ENCODE data around the gene TMSB10. TPM values are rescaled to one million over a fixed set of nuclear protein-coding genes. Genes with fewer than 3 reads are reported as not detected.

Gene TMSB10
- total and polyA plus RNA-seq, 2 donors (not counting 1 experiment from before 2014, with no cell fraction given), result 7,414 to 8,130 TPM

- Histone ChIP-seq H3K4me3 (replicated peaks in 1 of 4; ENCODE audit: control extremely low read depth in 1 of 4, insufficient read depth in 1 of 4, low read depth in 3 of 4, low read length in 4 of 4) (no peak overlapping the region), H3K79me2 (ENCODE audit: control insufficient read depth, insufficient read depth, low read length) (no peaks in the 10 kb centered on the region), H2AFZ (ENCODE audit: low read length) (peak overlapping the region; percentile 61), H4K20me1 (ENCODE audit: control insufficient read depth, extremely low read depth, insufficient read depth, low read length) (no peaks in the 10 kb centered on the region), H3K9me3 (ENCODE audit: control insufficient read depth, insufficient read depth, low read depth, low read length) (no peaks in the 10 kb centered on the region), H3K27me3 (ENCODE audit: control insufficient read depth, insufficient read depth, low read length) (no peaks in the 10 kb centered on the region), H3K36me3 (ENCODE audit: control insufficient read depth, insufficient read depth, low read length) (no peaks in the 10 kb centered on the region), H3K27ac (ENCODE audit: insufficient read depth, low read length) (no peak overlapping the region), H3K4me1 (ENCODE audit: control insufficient read depth, extremely low read depth, insufficient read depth, low read length) (no peaks in the 10 kb centered on the region), H3K9ac (ENCODE audit: insufficient read depth, low read length) (no peak overlapping the region), H3K4me2 (ENCODE audit: extremely low read depth, insufficient read depth, low read length) (no peak overlapping the region)
- DNase-seq (ENCODE audit: low read depth in 2 of 2), result peak in 1 of 2 donors; percentile 89
- TF ChIP-seq EZH2 (IDR thresholded peaks at IDR 0.05; ENCODE audit: low read length, missing control alignments), result no peak
- no peak for TF ChIP-seq CTCF (conservative IDR thresholded peaks at IDR 0.05 in 1 of 2, IDR thresholded peaks at IDR 0.05 in 1 of 2; ENCODE audit: low read depth in 1 of 2, low read length in 2 of 2)
These were observed 41.0 kb downstream of the TMSB10 start for GRCh38 chr2:84946204-84947009.

DNA sequence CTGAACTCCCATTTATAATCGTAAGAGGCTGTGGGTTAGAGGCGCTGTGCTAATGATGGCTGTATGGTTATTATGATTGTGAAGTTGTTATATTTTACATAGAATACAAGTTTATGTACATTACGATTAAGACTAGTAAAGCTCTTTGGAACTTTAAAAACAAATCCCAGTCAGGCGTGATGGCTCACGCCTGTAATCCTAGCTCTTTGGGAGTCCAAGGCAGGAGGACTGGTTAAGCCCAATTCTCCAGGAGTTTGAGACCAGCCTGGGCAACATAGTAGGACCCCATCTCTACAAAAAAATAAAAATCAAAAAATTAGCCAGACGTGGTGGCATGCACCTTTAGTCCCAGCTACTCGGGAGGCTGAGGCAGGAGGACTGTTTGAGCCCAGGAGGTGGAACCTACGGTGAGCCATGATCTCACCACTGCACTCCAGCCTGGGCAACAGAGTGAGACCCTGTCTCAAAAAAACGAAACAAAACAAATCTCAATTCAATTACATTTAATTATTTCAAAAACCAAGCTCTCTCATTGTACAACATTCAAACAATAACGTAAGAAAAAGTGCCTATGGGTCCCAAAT is 41.6 kb downstream of the TMSB10 start:
- no peaks in the 10 kb centered on the region for H4K20me1 ChIP-seq (ENCODE audit: control insufficient read depth, extremely low read depth, insufficient read depth, low read length)
- no peaks in the 10 kb centered on the region for H3K4me1 ChIP-seq (ENCODE audit: control insufficient read depth, extremely low read depth, insufficient read depth, low read length)
- no peak overlapping the region for H3K4me2 ChIP-seq (ENCODE audit: extremely low read depth, insufficient read depth, low read length)
- H3K9me3 ChIP-seq (ENCODE audit: control insufficient read depth, insufficient read depth, low read depth, low read length), result no peaks in the 10 kb centered on the region
- H2AFZ ChIP-seq (ENCODE audit: low read length), result no peak overlapping the region
- H3K27me3 ChIP-seq (ENCODE audit: control insufficient read depth, insufficient read depth, low read length), result no peaks in the 10 kb centered on the region
- TF ChIP-seq EZH2 (IDR thresholded peaks at IDR 0.05; ENCODE audit: low read length, missing control alignments) (no peak), CTCF (conservative IDR thresholded peaks at IDR 0.05 in 1 of 2, IDR thresholded peaks at IDR 0.05 in 1 of 2; ENCODE audit: low read depth in 1 of 2, low read length in 2 of 2) (no peak)
- no peak overlapping the region for H3K4me3 ChIP-seq (replicated peaks in 1 of 4; ENCODE audit: control extremely low read depth in 1 of 4, insufficient read depth in 1 of 4, low read depth in 3 of 4, low read length in 4 of 4)
- no peak overlapping the region for H3K27ac ChIP-seq (ENCODE audit: insufficient read depth, low read length)
- no peak overlapping the region for H3K9ac ChIP-seq (ENCODE audit: insufficient read depth, low read length)
- no peaks in the 10 kb centered on the region for H3K79me2 ChIP-seq (ENCODE audit: control insufficient read depth, insufficient read depth, low read length)
- H3K36me3 ChIP-seq (ENCODE audit: control insufficient read depth, insufficient read depth, low read length), result no peaks in the 10 kb centered on the region
- no peak for DNase-seq (ENCODE audit: low read depth in 2 of 2)

DNA sequence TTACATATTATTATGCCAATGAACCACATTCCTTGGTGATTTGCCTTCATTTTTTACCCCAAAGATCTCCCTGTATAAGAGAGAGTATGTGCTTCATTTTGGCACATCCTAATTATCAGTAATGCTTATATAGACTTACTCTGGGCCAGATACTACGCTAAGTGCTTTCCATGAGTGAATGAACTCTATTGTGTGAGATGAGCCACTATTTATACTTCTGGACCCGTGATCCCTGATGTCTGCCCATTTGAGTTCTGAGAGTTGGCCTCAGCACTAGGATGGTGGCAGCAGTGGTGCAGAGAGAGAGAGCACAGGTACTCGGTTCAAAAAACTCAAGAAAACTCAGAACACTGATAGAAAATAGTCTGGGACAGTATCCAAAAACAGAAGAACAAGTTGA is 48.1 kb downstream of the TMSB10 start:
- TF ChIP-seq EZH2 (IDR thresholded peaks at IDR 0.05; ENCODE audit: low read length, missing control alignments) (no peak), CTCF (conservative IDR thresholded peaks at IDR 0.05 in 1 of 2, IDR thresholded peaks at IDR 0.05 in 1 of 2; ENCODE audit: low read depth in 1 of 2, low read length in 2 of 2) (no peak)
- no peak overlapping the region for H3K4me2 ChIP-seq (ENCODE audit: extremely low read depth, insufficient read depth, low read length)

More for the DNA sequence above, 48.1 kb downstream of the TMSB10 start:
- DNase-seq (ENCODE audit: low read depth in 2 of 2), result no peak
- H2AFZ ChIP-seq (ENCODE audit: low read length), result no peak overlapping the region
- H3K27ac ChIP-seq (ENCODE audit: insufficient read depth, low read length), result no peak overlapping the region
- H3K9me3 ChIP-seq (ENCODE audit: control insufficient read depth, insufficient read depth, low read depth, low read length), result no peaks in the 10 kb centered on the region
- H3K36me3 ChIP-seq (ENCODE audit: control insufficient read depth, insufficient read depth, low read length), result no peaks in the 10 kb centered on the region
- H3K79me2 ChIP-seq (ENCODE audit: control insufficient read depth, insufficient read depth, low read length), result no peaks in the 10 kb centered on the region
- no peaks in the 10 kb centered on the region for H3K27me3 ChIP-seq (ENCODE audit: control insufficient read depth, insufficient read depth, low read length)
- H3K4me1 ChIP-seq (ENCODE audit: control insufficient read depth, extremely low read depth, insufficient read depth, low read length), result peaks cover 9% of the 10 kb centered on the region
- no peak overlapping the region for H3K9ac ChIP-seq (ENCODE audit: insufficient read depth, low read length)
- no peak overlapping the region for H3K4me3 ChIP-seq (replicated peaks in 1 of 4; ENCODE audit: control extremely low read depth in 1 of 4, insufficient read depth in 1 of 4, low read depth in 3 of 4, low read length in 4 of 4)
- H4K20me1 ChIP-seq (ENCODE audit: control insufficient read depth, extremely low read depth, insufficient read depth, low read length), result no peaks in the 10 kb centered on the region
